GM20000 (cell line): Measurements from ENCODE around the gene ZRANB2.

Experiments
- DNase-seq: peaks from one replicate; pipeline ENCODE4 v3.0.0; 2012; ENCODE audit warnings: low spot score
- TF ChIP-seq, protein P1 (sequence below): IDR thresholded peaks from 2 replicates; pipeline ENCODE4 v1.5.1; 2012; ENCODE audit warnings: mild to moderate bottlenecking, control low read depth; ENCODE audit errors: extremely low read depth, missing control alignments

ZRANB2 gene

DNA sequence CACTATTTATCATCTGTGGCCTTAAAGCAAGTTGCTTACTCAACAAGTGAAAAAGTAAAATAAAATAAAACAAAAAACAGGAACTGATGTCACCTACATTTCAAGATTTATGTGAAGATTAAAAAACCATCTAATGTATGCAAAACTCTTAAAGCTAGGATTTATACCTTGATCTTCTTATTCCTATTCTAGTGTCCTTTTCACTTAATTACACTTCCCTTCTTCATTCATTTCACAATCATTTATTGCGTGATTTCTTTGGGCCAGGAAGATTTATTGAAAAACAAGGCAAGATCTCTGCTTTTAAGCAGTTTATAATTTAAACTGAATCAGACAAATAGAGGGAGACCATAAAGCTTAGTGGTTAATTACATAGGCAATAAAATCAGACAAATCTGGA lies 51.9 kb downstream of the ZRANB2 start:
- no peak for DNase-seq
- TF ChIP-seq, protein P1, sequence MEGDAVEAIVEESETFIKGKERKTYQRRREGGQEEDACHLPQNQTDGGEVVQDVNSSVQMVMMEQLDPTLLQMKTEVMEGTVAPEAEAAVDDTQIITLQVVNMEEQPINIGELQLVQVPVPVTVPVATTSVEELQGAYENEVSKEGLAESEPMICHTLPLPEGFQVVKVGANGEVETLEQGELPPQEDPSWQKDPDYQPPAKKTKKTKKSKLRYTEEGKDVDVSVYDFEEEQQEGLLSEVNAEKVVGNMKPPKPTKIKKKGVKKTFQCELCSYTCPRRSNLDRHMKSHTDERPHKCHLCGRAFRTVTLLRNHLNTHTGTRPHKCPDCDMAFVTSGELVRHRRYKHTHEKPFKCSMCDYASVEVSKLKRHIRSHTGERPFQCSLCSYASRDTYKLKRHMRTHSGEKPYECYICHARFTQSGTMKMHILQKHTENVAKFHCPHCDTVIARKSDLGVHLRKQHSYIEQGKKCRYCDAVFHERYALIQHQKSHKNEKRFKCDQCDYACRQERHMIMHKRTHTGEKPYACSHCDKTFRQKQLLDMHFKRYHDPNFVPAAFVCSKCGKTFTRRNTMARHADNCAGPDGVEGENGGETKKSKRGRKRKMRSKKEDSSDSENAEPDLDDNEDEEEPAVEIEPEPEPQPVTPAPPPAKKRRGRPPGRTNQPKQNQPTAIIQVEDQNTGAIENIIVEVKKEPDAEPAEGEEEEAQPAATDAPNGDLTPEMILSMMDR = no peak

DNA sequence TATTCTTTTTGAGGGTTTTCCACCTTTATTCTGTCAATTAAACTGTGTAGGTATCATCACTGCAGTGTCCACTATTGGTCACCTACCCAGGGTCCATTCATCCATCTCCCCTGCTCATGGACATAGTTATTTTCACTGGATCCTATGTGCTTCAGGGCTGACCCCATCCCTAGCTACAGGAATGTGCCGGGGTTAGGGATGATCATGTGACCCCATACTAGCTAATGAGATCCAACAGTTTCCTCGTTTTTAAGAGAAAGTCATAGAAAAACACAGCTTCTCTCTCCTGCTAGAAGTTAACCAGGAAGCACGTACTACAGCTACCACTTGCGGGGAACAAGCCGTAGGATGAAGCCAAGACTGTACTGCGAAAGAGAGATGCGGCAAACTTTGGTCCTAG lies 52.8 kb downstream of the ZRANB2 start:
- no peak for DNase-seq
- TF ChIP-seq, protein P1 = no peak

DNA sequence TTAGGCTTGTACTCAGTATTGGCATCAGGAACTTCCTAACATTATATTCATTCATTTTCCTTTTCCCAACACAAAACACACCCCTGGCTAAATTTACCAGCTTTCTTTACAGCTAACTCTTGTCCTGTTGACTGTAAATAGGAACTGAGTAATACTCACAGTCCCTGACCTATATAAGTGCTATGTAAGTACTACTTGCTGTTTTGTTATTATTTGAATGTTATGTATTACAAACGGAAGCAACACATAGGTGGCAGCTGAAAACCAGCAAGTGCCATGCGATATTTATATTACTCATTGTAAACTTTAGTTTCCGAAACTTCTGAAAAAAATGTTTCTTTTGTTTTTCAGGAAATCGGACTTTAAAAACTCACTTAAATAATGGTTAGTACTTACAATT lies 54.7 kb downstream of the ZRANB2 start:
- TF ChIP-seq, protein P1 = no peak
- DNase-seq = no peak

DNA sequence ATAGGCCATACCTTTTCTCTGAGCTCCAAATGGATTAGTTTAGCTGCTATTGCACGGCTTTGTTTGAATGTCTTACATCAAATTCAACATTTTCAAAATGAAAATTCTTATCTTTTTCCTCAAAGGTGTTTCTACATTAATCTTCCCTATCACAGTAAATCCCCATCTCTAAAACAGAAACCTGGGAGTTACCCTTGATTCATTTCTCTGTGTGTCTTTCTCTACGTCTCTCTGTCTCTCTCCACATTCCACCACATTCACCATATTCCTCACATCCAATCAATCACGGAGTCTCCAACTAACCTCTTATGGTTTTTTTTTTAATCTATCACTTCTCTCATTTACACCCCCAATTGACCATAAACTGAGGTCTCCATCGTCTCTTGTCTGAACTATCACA lies 57.3 kb downstream of the ZRANB2 start:
- no peak for DNase-seq
- TF ChIP-seq, protein P1 = no peak

DNA sequence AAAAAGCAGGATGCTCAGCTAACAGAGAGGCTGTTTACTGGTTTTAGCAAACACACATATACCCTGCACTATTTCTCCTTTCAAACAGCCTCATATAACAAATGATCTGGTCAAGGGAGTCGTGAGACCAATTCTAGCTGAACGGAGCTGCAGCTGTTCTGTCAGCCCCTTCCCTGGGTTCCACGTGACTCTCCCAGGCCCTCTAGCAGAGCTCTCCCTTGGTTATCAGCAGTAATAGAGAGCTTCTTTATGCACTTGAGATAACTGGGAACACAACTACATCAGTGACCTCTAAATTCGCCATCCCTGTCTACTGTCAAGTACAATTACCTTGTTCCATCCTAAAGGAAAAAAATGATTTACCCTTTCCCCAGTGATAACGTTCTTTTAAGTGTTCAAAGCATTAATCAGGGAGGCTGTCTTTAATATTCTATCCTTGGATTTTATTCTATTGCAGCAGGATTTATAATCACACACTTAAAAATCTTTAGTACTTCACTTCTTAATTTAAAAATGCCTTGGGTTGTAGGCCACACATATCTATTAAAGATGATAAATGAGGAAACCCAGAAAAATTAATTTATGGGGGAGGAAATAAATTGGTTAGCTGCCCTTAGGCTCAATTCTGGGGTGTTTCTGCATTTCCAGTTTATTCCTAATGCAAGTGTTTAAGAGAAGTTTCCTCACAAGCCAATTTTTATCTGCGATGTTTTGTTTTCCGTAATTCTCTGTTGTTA lies 61.4 kb downstream of the ZRANB2 start:
- TF ChIP-seq, protein P1 = no peak
- DNase-seq = no peak

DNA sequence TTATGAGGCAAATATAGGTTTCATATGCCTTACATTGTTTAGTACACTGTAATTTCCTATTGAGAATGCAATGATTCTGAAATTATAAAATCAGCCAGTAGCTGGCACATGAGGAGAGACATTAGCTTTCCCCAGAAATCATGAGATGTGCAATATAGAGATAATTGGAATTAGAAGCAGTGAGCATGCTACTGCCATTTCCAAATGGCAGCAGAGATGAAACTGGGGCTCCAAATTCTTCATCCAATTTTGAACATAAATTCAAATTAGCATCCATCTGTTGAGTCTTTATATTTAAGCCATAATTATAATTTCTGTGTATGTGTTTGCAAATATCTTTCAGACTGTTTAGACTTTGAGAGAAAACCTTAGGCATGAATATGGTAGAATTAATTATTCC lies 62.0 kb downstream of the ZRANB2 start:
- TF ChIP-seq, protein P1 = no peak
- DNase-seq = no peak

DNA sequence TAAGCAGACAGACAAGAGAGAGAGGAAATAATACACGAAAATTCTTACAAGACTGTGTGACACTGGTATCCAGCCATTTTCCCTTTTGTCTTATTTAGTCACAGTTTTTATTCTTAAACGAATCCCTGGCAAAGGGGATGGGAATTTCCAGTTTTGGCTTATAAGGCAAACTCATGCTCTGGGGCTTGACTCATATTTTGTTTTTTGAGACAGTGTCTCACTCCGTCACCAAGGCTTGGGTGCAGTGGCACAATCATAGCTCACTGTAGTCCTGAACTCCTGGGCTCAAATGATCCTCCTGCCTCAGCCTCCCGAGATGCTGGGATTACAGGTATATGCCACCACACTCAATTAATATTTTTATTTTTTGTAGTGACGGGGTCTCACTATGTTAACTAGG lies 65.1 kb downstream of the ZRANB2 start:
- TF ChIP-seq, protein P1 = no peak
- DNase-seq = no peak
